NCI-H2196 treated with DMSO at 0.1 percent for 48 hours (cell line): ENCODE results near the gene CTDSPL.
"Not testable (repeated sequence)": the region's sequence is repeated elsewhere in the genome, so short reads cannot be mapped to it uniquely, and the experiment has no call there.

Experiments
- DNase-seq: peaks from one replicate; lab custom pipeline; 2025; ENCODE audit not compliant: unreplicated experiment; lab: John Stamatoyannopoulos, UW

The CTDSPL gene

GRCh38 chr3:37861620-37862041 is at the start of gene CTDSPL:
CTDSPL (plus strand) TSS chr3:37861880; CDS start chr3:37862200, 320 bp downstream.
- no peak for DNase-seq

- DNase-seq, result no peak
Observed at GRCh38 chr3:37812499-37812896, 49.2 kb upstream of the CTDSPL start.

GRCh38 chr3:37813403-37813802 is 48.3 kb upstream of the CTDSPL start:
- DNase-seq, result no peak

- no peak for DNase-seq
Observed at GRCh38 chr3:37814547-37814946, 47.1 kb upstream of the CTDSPL start.

GRCh38 chr3:37815156-37815555 is 46.5 kb upstream of the CTDSPL start:
- not testable (repeated sequence) for DNase-seq

- no peak for DNase-seq
Observed at GRCh38 chr3:37816271-37816670, 45.4 kb upstream of the CTDSPL start.

- DNase-seq, result no peak
Observed at GRCh38 chr3:37819591-37819990, 42.1 kb upstream of the CTDSPL start.

GRCh38 chr3:37820286-37820685 is 41.4 kb upstream of the CTDSPL start:
- no peak for DNase-seq

- DNase-seq, result no peak
Observed at GRCh38 chr3:37823189-37823588, 38.5 kb upstream of the CTDSPL start.

GRCh38 chr3:37824090-37824953 is 37.4 kb upstream of the CTDSPL start:
- no peak for DNase-seq

GRCh38 chr3:37824954-37825328 is 36.7 kb upstream of the CTDSPL start:
- DNase-seq, result no peak

- no peak for DNase-seq
Observed at GRCh38 chr3:37825744-37826400, 35.8 kb upstream of the CTDSPL start.

GRCh38 chr3:37826502-37826901 is 35.2 kb upstream of the CTDSPL start:
- DNase-seq, result no peak

GRCh38 chr3:37826933-37827332 is 34.7 kb upstream of the CTDSPL start:
- DNase-seq, result no peak

- DNase-seq, result no peak
Observed at GRCh38 chr3:37832480-37832879, 29.2 kb upstream of the CTDSPL start.

- no peak for DNase-seq
Observed at GRCh38 chr3:37833302-37834186, 28.1 kb upstream of the CTDSPL start.

GRCh38 chr3:37836589-37836988 is 25.1 kb upstream of the CTDSPL start:
- DNase-seq, result no peak

- DNase-seq, result no peak
Observed at GRCh38 chr3:37847689-37848088, 14.0 kb upstream of the CTDSPL start.

- DNase-seq, result no peak
Observed at GRCh38 chr3:37849146-37849923, 12.3 kb upstream of the CTDSPL start.

GRCh38 chr3:37852097-37852496 is 9.6 kb upstream of the CTDSPL start:
- no peak for DNase-seq

- no peak for DNase-seq
Observed at GRCh38 chr3:37852771-37853170, 8.9 kb upstream of the CTDSPL start.
